GM12878 (cell line): Measurements from ENCODE around the gene C22orf31.

Experiments used
- CBX3 ChIP-seq: fragments of 200-600 bp; sonication (generic); IDR thresholded peaks from 2 replicates; pipeline ENCODE4 v1.6.1; 2016; ENCODE audit warnings: low read depth, borderline replicate concordance
- ETV6 ChIP-seq, 2 experiments: fragments of 450-650 bp in 1 of 2; IDR thresholded peaks in 1 of 2; conservative IDR thresholded peaks in 1 of 2; 2 replicates each; pipeline ENCODE4 v1.6.1; 2014; ENCODE audit warnings: antibody characterized with exemption in 1 of 2, borderline replicate concordance in 1 of 2, low read depth in 1 of 2, mild to moderate bottlenecking in 1 of 2, moderate library complexity in 1 of 2
- HCFC1 ChIP-seq: fragments of 150-350 bp; IDR thresholded peaks from 2 replicates; pipeline ENCODE4 v1.6.1; 2014; ENCODE audit warnings: low read length
- MEF2A ChIP-seq: IDR thresholded peaks from 2 replicates; pipeline ENCODE4 v1.6.1; 2011; ENCODE audit warnings: low read depth, mild to moderate bottlenecking, low read length, moderate library complexity; ENCODE audit not compliant: insufficient read depth
- MYB ChIP-seq: fragments of 150-350 bp; IDR thresholded peaks from 2 replicates; pipeline ENCODE4 v1.6.1; 2014; ENCODE audit warnings: mild to moderate bottlenecking, low read depth, low read length, borderline replicate concordance
- POLR2A ChIP-seq: IDR thresholded peaks from 2 replicates; pipeline ENCODE4 v1.6.1; 2011; ENCODE audit warnings: low read depth, mild to moderate bottlenecking, low read length
- TF ChIP-seq, protein P1 (sequence below): fragments of 150-350 bp; IDR thresholded peaks from 2 replicates; pipeline ENCODE4 v1.6.1; 2016; ENCODE audit warnings: low read depth, low read length
- TF ChIP-seq, protein P2 (sequence below), 3 experiments: IDR thresholded peaks in 2 of 3; conservative IDR thresholded peaks in 1 of 3; 2 replicates each; pipeline ENCODE4 v1.5.1; 2011; ENCODE audit warnings: low read depth in 3 of 3, low read length in 3 of 3, mild to moderate bottlenecking in 3 of 3, control low read depth in 2 of 3, moderate library complexity in 2 of 3, inconsistent platforms in 1 of 3, mixed read lengths in 1 of 3; ENCODE audit not compliant: control insufficient read depth in 2 of 3, insufficient read depth in 1 of 3; ENCODE audit errors: extremely low read depth in 1 of 3

GRCh38 chr22:29106839-29107238, 45.2 kb upstream of the C22orf31 start:
- TF ChIP-seq, protein P1, sequence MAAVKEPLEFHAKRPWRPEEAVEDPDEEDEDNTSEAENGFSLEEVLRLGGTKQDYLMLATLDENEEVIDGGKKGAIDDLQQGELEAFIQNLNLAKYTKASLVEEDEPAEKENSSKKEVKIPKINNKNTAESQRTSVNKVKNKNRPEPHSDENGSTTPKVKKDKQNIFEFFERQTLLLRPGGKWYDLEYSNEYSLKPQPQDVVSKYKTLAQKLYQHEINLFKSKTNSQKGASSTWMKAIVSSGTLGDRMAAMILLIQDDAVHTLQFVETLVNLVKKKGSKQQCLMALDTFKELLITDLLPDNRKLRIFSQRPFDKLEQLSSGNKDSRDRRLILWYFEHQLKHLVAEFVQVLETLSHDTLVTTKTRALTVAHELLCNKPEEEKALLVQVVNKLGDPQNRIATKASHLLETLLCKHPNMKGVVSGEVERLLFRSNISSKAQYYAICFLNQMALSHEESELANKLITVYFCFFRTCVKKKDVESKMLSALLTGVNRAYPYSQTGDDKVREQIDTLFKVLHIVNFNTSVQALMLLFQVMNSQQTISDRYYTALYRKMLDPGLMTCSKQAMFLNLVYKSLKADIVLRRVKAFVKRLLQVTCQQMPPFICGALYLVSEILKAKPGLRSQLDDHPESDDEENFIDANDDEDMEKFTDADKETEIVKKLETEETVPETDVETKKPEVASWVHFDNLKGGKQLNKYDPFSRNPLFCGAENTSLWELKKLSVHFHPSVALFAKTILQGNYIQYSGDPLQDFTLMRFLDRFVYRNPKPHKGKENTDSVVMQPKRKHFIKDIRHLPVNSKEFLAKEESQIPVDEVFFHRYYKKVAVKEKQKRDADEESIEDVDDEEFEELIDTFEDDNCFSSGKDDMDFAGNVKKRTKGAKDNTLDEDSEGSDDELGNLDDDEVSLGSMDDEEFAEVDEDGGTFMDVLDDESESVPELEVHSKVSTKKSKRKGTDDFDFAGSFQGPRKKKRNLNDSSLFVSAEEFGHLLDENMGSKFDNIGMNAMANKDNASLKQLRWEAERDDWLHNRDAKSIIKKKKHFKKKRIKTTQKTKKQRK, result no peak
- TF ChIP-seq MYB (no peak), HCFC1 (no peak), CBX3 (no peak), POLR2A (no peak), MEF2A (no peak), ETV6 (conservative IDR thresholded peaks at IDR 0.05 in 1 of 2, IDR thresholded peaks at IDR 0.05 in 1 of 2; ENCODE audit: borderline replicate concordance in 1 of 2, low read depth in 1 of 2) (no peak)
- TF ChIP-seq, protein P2, sequence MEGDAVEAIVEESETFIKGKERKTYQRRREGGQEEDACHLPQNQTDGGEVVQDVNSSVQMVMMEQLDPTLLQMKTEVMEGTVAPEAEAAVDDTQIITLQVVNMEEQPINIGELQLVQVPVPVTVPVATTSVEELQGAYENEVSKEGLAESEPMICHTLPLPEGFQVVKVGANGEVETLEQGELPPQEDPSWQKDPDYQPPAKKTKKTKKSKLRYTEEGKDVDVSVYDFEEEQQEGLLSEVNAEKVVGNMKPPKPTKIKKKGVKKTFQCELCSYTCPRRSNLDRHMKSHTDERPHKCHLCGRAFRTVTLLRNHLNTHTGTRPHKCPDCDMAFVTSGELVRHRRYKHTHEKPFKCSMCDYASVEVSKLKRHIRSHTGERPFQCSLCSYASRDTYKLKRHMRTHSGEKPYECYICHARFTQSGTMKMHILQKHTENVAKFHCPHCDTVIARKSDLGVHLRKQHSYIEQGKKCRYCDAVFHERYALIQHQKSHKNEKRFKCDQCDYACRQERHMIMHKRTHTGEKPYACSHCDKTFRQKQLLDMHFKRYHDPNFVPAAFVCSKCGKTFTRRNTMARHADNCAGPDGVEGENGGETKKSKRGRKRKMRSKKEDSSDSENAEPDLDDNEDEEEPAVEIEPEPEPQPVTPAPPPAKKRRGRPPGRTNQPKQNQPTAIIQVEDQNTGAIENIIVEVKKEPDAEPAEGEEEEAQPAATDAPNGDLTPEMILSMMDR (IDR thresholded peaks at IDR 0.05 in 2 of 3, conservative IDR thresholded peaks at IDR 0.05 in 1 of 3; ENCODE audit: control insufficient read depth in 2 of 3, extremely low read depth in 1 of 3, insufficient read depth in 1 of 3, low read depth in 3 of 3, low read length in 3 of 3), result no peak
